ENCODE results near the gene TTLL11.
"Not testable (repeated sequence)": the region's sequence is repeated elsewhere in the genome, so short reads cannot be mapped to it uniquely, and the experiment has no call there.

The TTLL11 gene

GRCh38 chr9:122008559-122008958 is 84.5 kb downstream of the TTLL11 start:
- ChIA-PET POLR2A (no interaction called here), CTCF (interaction anchor here (1.0 kb wide), 1 partner anchor 15 kb away, joined by 3 read pairs; no protein-coding TSS in a partner anchor)
- no peaks in the 10 kb centered on the region for H3K27me3 ChIP-seq (replicated peaks in 2 of 5; ENCODE audit: control insufficient read depth in 4 of 5, insufficient read depth in 5 of 5, low read length in 4 of 5)
- no peaks in the 10 kb centered on the region for H3K4me1 ChIP-seq (ENCODE audit: control extremely low read depth in 1 of 4, control insufficient read depth in 4 of 4, insufficient read depth in 4 of 4, low read length in 3 of 4)
- H3K4me3 ChIP-seq (ENCODE audit: control insufficient read depth in 1 of 7, extremely low read depth in 1 of 7, insufficient read depth in 4 of 7, low read depth in 2 of 7, low read length in 6 of 7) = no peak overlapping the region
- H3K9me3 ChIP-seq (ENCODE audit: control extremely low read depth in 1 of 5, control insufficient read depth in 4 of 5, insufficient read depth in 2 of 5, low read depth in 1 of 5, low read length in 4 of 5) = no peaks in the 10 kb centered on the region
- 98% methylated on average over 9 of the region's 10 CpGs for WGBS (ENCODE audit: insufficient coverage)
- no peak for DNase-seq
- no peak overlapping the region for H3K27ac ChIP-seq (ENCODE audit: insufficient read depth in 1 of 2, low read depth in 1 of 2, low read length in 2 of 2, poor library complexity in 1 of 2, severe bottlenecking in 2 of 2)
- H3K36me3 ChIP-seq (ENCODE audit: control insufficient read depth in 4 of 4, insufficient read depth in 4 of 4, low read length in 3 of 4) = no peaks in the 10 kb centered on the region

- Histone ChIP-seq H3K27ac (ENCODE audit: insufficient read depth in 1 of 2, low read depth in 1 of 2, low read length in 2 of 2, poor library complexity in 1 of 2, severe bottlenecking in 2 of 2) (no peak overlapping the region), H3K4me1 (ENCODE audit: control extremely low read depth in 1 of 4, control insufficient read depth in 4 of 4, insufficient read depth in 4 of 4, low read length in 3 of 4) (no peaks in the 10 kb centered on the region), H3K9me3 (ENCODE audit: control extremely low read depth in 1 of 5, control insufficient read depth in 4 of 5, insufficient read depth in 2 of 5, low read depth in 1 of 5, low read length in 4 of 5) (no peaks in the 10 kb centered on the region), H3K27me3 (replicated peaks in 2 of 5; ENCODE audit: control insufficient read depth in 4 of 5, insufficient read depth in 5 of 5, low read length in 4 of 5) (no peaks in the 10 kb centered on the region), H3K36me3 (ENCODE audit: control insufficient read depth in 4 of 4, insufficient read depth in 4 of 4, low read length in 3 of 4) (no peaks in the 10 kb centered on the region), H3K4me3 (ENCODE audit: control insufficient read depth in 1 of 7, extremely low read depth in 1 of 7, insufficient read depth in 4 of 7, low read depth in 2 of 7, low read length in 6 of 7) (no peak overlapping the region)
- WGBS (ENCODE audit: insufficient coverage) = 86% methylated on average over 1 of the region's 1 CpG
- POLR2A ChIA-PET = no interaction called here
- DNase-seq = no peak
- CTCF ChIA-PET = interaction anchor here (1.0 kb wide), 2 partner anchors 15 to 486 kb away, joined by 3 read pairs; no protein-coding TSS in a partner anchor
Observed at GRCh38 chr9:122007837-122008236, 85.3 kb downstream of the TTLL11 start.

GRCh38 chr9:122005597-122005996 is 87.5 kb downstream of the TTLL11 start:
- POLR2A ChIA-PET = no interaction called here
- DNase-seq = no peak

GRCh38 chr9:122004589-122004988 is 88.5 kb downstream of the TTLL11 start:
- Histone ChIP-seq H3K4me1 (ENCODE audit: control extremely low read depth in 1 of 4, control insufficient read depth in 4 of 4, insufficient read depth in 4 of 4, low read length in 3 of 4) (peaks cover 0 to 3% (median 0%) of the 10 kb centered on the region in 4 experiments), H3K4me3 (ENCODE audit: control insufficient read depth in 1 of 7, extremely low read depth in 1 of 7, insufficient read depth in 4 of 7, low read depth in 2 of 7, low read length in 6 of 7) (no peak overlapping the region), H3K27ac (ENCODE audit: insufficient read depth in 1 of 2, low read depth in 1 of 2, low read length in 2 of 2, poor library complexity in 1 of 2, severe bottlenecking in 2 of 2) (no peak overlapping the region), H3K36me3 (ENCODE audit: control insufficient read depth in 4 of 4, insufficient read depth in 4 of 4, low read length in 3 of 4) (no peaks in the 10 kb centered on the region), H3K9me3 (ENCODE audit: control extremely low read depth in 1 of 5, control insufficient read depth in 4 of 5, insufficient read depth in 2 of 5, low read depth in 1 of 5, low read length in 4 of 5) (no peaks in the 10 kb centered on the region), H3K27me3 (replicated peaks in 2 of 5; ENCODE audit: control insufficient read depth in 4 of 5, insufficient read depth in 5 of 5, low read length in 4 of 5) (no peaks in the 10 kb centered on the region)
- CTCF ChIA-PET = no interaction called here
- POLR2A ChIA-PET = no interaction called here
- no peak for DNase-seq
- 98% methylated on average over 6 of the region's 6 CpGs for WGBS (ENCODE audit: insufficient coverage)

More at GRCh38 chr9:122005597-122005996, 87.5 kb downstream of the TTLL11 start:
- no peaks in the 10 kb centered on the region for H3K36me3 ChIP-seq (ENCODE audit: control insufficient read depth in 4 of 4, insufficient read depth in 4 of 4, low read length in 3 of 4)
- peaks cover 0 to 3% (median 0%) of the 10 kb centered on the region in 4 experiments for H3K4me1 ChIP-seq (ENCODE audit: control extremely low read depth in 1 of 4, control insufficient read depth in 4 of 4, insufficient read depth in 4 of 4, low read length in 3 of 4)
- H3K9me3 ChIP-seq (ENCODE audit: control extremely low read depth in 1 of 5, control insufficient read depth in 4 of 5, insufficient read depth in 2 of 5, low read depth in 1 of 5, low read length in 4 of 5) = no peaks in the 10 kb centered on the region
- WGBS (ENCODE audit: insufficient coverage) = 92% methylated on average over 1 of the region's 1 CpG
- H3K27me3 ChIP-seq (replicated peaks in 2 of 5; ENCODE audit: control insufficient read depth in 4 of 5, insufficient read depth in 5 of 5, low read length in 4 of 5) = no peaks in the 10 kb centered on the region
- H3K27ac ChIP-seq (ENCODE audit: insufficient read depth in 1 of 2, low read depth in 1 of 2, low read length in 2 of 2, poor library complexity in 1 of 2, severe bottlenecking in 2 of 2) = no peak overlapping the region
- CTCF ChIA-PET = interaction anchor here (1.2 kb wide), 1 partner anchor 9 kb away, joined by 3 read pairs; no protein-coding TSS in a partner anchor
- no peak overlapping the region for H3K4me3 ChIP-seq (ENCODE audit: control insufficient read depth in 1 of 7, extremely low read depth in 1 of 7, insufficient read depth in 4 of 7, low read depth in 2 of 7, low read length in 6 of 7)

- WGBS (ENCODE audit: insufficient coverage) = 92% methylated on average over 6 of the region's 9 CpGs
- H3K27me3 ChIP-seq (replicated peaks in 2 of 5; ENCODE audit: control insufficient read depth in 4 of 5, insufficient read depth in 5 of 5, low read length in 4 of 5) = no peaks in the 10 kb centered on the region
- DNase-seq = no peak
- H3K4me3 ChIP-seq (ENCODE audit: control insufficient read depth in 1 of 7, extremely low read depth in 1 of 7, insufficient read depth in 4 of 7, low read depth in 2 of 7, low read length in 6 of 7) = no peak overlapping the region
- no peaks in the 10 kb centered on the region for H3K9me3 ChIP-seq (ENCODE audit: control extremely low read depth in 1 of 5, control insufficient read depth in 4 of 5, insufficient read depth in 2 of 5, low read depth in 1 of 5, low read length in 4 of 5)
- CTCF ChIA-PET = interaction anchor here (0.7 kb wide), 1 partner anchor 12 kb away, joined by 3 read pairs; no protein-coding TSS in a partner anchor
- H3K4me1 ChIP-seq (ENCODE audit: control extremely low read depth in 1 of 4, control insufficient read depth in 4 of 4, insufficient read depth in 4 of 4, low read length in 3 of 4) = peaks cover 0 to 3% (median 0%) of the 10 kb centered on the region in 4 experiments
- no peak overlapping the region for H3K27ac ChIP-seq (ENCODE audit: insufficient read depth in 1 of 2, low read depth in 1 of 2, low read length in 2 of 2, poor library complexity in 1 of 2, severe bottlenecking in 2 of 2)
- no peaks in the 10 kb centered on the region for H3K36me3 ChIP-seq (ENCODE audit: control insufficient read depth in 4 of 4, insufficient read depth in 4 of 4, low read length in 3 of 4)
- POLR2A ChIA-PET = no interaction called here
Observed at GRCh38 chr9:122001491-122002201, 91.5 kb downstream of the TTLL11 start.

- POLR2A ChIA-PET, CTCF ChIA-PET: not testable (repeated sequence)
Observed at GRCh38 chr9:122000526-122000925, 92.6 kb downstream of the TTLL11 start.

GRCh38 chr9:121999556-121999955 is 93.6 kb downstream of the TTLL11 start:
- ChIA-PET POLR2A (no interaction called here), CTCF (interaction anchor here (1.0 kb wide), 1 partner anchor 379 kb away, joined by 4 read pairs; no protein-coding TSS in a partner anchor)

More at GRCh38 chr9:122000526-122000925, 92.6 kb downstream of the TTLL11 start:
- WGBS (ENCODE audit: insufficient coverage) = 83% methylated on average over 6 of the region's 6 CpGs
- H3K27ac ChIP-seq (ENCODE audit: insufficient read depth in 1 of 2, low read depth in 1 of 2, low read length in 2 of 2, poor library complexity in 1 of 2, severe bottlenecking in 2 of 2); H3K27me3 ChIP-seq (replicated peaks in 2 of 5; ENCODE audit: control insufficient read depth in 4 of 5, insufficient read depth in 5 of 5, low read length in 4 of 5); H3K9me3 ChIP-seq (ENCODE audit: control extremely low read depth in 1 of 5, control insufficient read depth in 4 of 5, insufficient read depth in 2 of 5, low read depth in 1 of 5, low read length in 4 of 5); H3K4me3 ChIP-seq (ENCODE audit: control insufficient read depth in 1 of 7, extremely low read depth in 1 of 7, insufficient read depth in 4 of 7, low read depth in 2 of 7, low read length in 6 of 7); DNase-seq; H3K36me3 ChIP-seq (ENCODE audit: control insufficient read depth in 4 of 4, insufficient read depth in 4 of 4, low read length in 3 of 4); H3K4me1 ChIP-seq (ENCODE audit: control extremely low read depth in 1 of 4, control insufficient read depth in 4 of 4, insufficient read depth in 4 of 4, low read length in 3 of 4): not testable (repeated sequence)

More at GRCh38 chr9:121999556-121999955, 93.6 kb downstream of the TTLL11 start:
- Histone ChIP-seq H3K27ac (ENCODE audit: insufficient read depth in 1 of 2, low read depth in 1 of 2, low read length in 2 of 2, poor library complexity in 1 of 2, severe bottlenecking in 2 of 2) (no peak overlapping the region), H3K9me3 (ENCODE audit: control extremely low read depth in 1 of 5, control insufficient read depth in 4 of 5, insufficient read depth in 2 of 5, low read depth in 1 of 5, low read length in 4 of 5) (no peaks in the 10 kb centered on the region), H3K4me3 (ENCODE audit: control insufficient read depth in 1 of 7, extremely low read depth in 1 of 7, insufficient read depth in 4 of 7, low read depth in 2 of 7, low read length in 6 of 7) (no peak overlapping the region), H3K27me3 (replicated peaks in 2 of 5; ENCODE audit: control insufficient read depth in 4 of 5, insufficient read depth in 5 of 5, low read length in 4 of 5) (no peaks in the 10 kb centered on the region), H3K36me3 (ENCODE audit: control insufficient read depth in 4 of 4, insufficient read depth in 4 of 4, low read length in 3 of 4) (no peaks in the 10 kb centered on the region), H3K4me1 (ENCODE audit: control extremely low read depth in 1 of 4, control insufficient read depth in 4 of 4, insufficient read depth in 4 of 4, low read length in 3 of 4) (peaks cover 0 to 3% (median 0%) of the 10 kb centered on the region in 4 experiments)
- DNase-seq = no peak
- 100% methylated on average over 3 of the region's 3 CpGs for WGBS (ENCODE audit: insufficient coverage)

Data from common myeloid progenitor, CD34-positive (primary cell).